HG03039 (cell line): ENCODE measurements around the gene GTPBP8.
"Not testable (repeated sequence)": the region's sequence is repeated elsewhere in the genome, so short reads cannot be mapped to it uniquely, and the experiment has no call there.

Experiments used
- ATAC-seq: cut with Tn5 transposase; IDR thresholded peaks from one replicate; pipeline ENCODE4 v1.9.1; 2021; ENCODE audit warnings: mild to moderate bottlenecking, moderate library complexity; ENCODE audit not compliant: unreplicated experiment

Gene GTPBP8

DNA sequence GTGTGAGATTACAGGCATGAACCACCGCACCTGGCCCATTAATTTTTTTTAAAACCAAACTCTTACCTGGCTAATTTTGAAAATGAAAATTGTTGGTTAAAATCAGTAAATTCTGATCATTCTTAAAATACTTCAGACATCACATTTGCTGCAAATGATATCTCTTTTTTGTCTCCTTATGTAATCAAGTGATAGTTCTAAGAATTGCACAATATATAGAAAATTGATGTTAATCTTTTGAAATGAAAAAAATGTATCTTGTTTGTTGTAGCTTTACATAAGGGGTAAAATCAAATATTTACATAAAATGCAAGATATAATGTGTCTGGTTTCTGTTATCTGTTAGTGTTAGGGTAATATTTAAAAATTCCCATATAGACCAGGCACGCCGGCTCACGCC, 5.0 kb downstream of the GTPBP8 start:
- no peak for ATAC-seq

GRCh38 chr3:113000691-113001090, 9.9 kb downstream of the GTPBP8 start:
- ATAC-seq = no peak

- ATAC-seq = no peak
Measured at GRCh38 chr3:113002037-113002436, 11.3 kb downstream of the GTPBP8 start.

DNA sequence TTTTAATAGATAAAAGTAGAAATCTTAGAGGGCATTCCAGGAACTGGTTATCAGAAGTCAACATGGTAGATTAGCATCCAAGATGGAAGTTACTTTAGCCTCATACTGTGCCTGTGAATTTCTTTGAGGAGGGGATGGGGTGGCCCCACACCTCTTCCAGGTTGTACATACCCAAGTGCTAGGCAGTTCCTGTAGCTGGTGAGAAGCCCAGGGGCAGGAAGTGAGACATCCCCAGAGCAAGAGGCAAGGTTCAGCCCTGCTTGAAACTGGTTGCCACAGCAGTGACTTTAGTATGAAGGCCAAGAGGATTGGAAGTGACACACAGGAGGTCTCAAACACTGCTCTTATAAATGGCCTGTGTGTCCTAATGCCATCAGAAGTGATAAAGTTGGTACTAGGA, 11.9 kb downstream of the GTPBP8 start:
- ATAC-seq = no peak

DNA sequence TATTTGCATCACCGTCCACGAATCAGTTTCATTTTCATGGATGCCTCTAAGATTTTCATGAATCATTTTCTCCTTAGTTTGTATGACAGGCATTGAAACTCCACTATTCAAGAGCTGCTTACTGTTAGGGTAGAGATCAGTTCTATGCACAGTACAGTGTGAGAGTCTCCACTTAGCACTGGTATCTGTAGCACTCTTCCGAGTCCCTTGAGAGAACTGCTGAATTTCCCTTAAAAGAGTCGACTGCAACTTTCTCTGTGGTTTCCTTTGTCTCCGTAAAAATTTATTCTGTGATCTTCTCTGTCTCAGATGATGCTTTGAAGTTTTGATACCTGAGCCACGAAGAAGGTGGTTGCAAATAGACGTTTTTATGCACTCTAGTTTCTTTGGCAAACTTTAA, 14.8 kb downstream of the GTPBP8 start:
- ATAC-seq = no peak

- ATAC-seq = no peak
Measured at GRCh38 chr3:113006359-113007056, 15.7 kb downstream of the GTPBP8 start.

GRCh38 chr3:113008117-113008516, 17.3 kb downstream of the GTPBP8 start:
- ATAC-seq = no peak

DNA sequence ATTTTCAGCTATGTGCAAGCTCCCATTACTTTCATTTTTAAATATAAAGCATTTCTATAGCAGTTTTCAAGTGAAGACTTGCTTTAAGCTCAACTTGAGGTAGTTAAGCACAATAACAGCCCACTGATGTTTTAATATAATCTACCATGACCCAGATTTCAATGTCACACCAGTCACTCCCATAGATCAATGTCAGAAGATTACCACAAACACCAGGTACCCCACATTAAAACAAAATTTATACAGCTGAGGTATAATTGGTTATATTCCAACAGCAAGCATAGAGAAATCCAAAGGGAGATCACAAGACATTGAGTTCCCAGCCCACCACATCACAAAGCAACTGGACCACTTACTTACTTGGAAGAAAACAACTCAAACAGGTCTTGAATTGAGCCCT, 22.8 kb downstream of the GTPBP8 start:
- no peak for ATAC-seq

DNA sequence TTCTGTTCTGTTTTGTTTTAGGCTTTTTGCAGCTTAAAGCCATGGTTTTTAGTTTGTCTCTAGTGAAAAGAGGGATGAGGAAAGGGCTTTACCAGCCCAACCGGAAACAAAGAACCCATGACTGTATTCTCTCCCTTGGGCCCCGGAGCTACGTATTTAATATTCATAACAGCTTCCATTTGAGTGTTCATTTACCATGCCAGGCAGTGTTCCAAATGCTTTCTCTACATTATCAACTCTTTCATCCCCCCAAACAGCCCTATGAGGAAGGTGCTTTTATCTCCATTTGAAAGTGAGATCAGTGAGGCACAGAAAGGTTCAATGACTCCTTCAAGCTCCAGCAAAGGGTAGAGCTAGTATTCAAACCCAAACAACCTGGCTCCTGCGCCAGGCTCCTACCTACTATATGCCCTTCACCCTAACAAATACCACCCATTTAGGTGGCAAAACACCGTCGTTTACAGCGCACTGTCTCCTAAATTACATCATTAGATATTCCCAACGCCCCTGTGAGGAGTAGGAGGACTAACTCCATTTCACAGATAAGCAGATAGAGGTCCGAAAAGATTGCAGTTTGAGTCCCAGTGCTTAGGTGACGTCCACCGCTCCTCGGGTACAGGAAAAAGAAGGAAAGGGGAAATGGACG, 27.9 kb downstream of the GTPBP8 start:
- no peak for ATAC-seq

DNA sequence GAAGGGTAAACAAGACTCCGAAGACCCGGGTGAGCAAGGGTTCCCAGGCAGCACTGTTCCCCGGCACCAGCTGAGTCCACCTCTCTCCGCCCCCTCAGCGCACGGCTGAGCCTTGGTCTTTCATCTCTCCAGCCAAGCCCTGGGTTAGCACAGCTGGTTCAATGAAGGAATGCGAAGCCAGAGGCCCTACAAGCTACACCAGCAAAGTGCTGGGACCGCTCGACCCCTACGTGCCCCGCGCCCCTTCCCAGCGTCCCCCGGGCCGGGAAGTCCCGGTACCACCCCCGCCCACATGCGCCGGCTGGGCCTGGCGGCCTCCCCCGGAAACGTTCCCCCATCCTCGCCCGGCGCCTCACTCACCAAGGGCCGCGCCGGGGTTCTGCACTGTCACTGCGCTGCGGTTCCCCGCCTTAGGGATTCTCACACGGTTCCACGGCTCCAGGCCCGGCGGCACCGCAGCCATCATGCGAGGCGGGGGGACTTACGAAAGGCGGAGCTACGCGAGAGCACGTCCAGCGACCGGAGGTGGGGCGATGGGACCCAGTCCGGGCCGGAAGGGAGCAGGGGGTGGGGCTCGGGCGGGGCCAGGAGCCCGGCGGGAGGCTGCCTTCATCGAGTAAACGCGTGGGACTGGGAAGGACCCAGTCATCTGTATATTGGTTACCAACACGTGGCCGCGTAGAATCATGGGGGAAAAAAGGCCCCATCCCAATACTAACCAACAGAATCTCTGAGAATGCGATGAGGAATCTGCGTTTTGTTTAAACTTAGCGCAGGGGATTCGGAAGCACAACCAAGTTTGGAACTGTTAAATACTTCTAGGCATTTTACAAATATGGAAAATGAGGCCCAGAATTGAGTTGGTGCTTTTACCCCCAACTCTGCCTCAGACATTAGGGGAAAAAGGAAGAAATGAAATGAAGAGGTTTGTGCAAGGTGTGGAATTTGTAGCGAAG, 28.7 kb downstream of the GTPBP8 start:
- ATAC-seq = peak; percentile 88

DNA sequence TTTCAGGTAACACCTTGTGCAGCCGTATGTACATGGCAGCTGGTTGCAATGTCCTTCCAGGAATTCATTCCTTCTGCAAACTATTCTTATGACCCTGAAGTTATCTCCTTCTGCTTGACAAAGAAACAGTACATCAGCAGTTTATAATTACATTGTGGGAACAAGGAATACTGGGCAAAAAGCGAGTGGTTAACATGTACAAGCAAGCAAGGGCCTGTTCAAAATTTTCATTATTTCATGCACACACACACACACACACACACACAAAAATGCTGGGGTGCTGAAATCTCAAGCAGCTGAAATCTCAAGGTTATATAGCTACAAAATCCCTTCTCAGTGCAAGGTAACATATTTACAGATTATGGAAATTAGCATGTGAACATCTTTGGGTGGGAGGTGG, 30.7 kb downstream of the GTPBP8 start:
- no peak for ATAC-seq

DNA sequence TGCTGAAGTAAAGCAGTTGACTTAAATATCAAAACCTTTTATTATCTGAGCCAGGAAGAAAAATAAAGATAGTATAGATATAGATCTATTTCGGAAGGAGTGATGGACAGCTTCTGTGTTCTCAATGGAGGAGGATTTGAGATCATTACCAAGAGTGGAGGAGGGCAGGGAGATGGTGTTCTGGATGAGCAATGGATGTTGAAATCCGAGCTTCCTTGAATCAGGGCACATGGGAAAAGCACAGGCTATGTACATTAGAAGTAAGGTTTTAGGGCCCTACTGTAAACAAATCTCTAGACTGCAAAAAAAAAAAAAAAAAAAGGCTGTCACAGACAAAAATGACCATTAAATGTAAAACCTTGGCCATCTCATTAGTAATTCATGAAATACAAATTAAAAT, 43.2 kb downstream of the GTPBP8 start:
- no peak for ATAC-seq

DNA sequence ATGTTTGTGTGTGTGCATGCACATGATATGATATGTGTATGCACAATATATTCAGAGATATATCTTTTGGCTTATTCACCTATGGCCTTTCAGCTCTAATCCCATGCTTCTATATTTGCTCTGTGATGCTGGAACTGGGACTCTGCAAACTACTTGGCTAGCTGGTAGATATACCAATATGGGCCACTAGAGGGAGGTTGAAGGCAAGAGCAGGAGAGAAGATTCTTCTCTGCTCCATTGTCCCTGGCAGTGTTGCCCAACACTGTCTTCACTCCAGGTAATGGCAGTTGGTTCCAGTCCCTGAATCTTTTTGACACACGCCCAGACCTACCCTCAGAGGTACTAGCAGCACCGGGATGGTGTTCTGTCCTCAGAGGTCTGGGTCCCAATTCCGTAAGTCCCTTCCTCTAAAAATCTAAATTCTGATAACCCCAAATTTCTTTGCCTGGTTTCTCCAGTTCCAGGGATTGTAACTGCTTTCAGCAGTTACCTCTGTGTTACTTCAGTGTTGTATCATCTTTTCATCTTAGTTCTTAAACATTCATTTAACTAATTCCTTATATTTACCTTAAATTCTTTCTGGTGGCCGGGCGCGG, 44.7 kb downstream of the GTPBP8 start:
- ATAC-seq = no peak

DNA sequence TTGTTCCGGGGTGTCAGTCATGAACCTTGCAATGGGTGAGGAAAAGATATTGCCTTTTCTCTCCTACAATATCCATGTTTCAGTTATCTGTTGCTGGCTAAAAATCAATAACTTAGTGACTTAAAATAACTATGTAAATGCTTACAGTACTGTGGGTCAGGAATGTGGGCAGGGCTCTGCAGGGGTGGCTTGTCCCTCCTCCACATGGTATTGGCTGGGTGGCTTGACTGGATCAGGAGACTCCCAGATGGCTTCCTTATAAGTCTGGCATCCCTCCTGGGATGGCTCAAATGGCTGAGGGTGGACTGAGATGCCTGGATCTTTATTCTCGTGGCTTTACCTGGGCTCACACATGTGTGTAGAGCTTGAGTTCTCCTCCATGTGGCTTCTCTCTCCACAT, 47.5 kb downstream of the GTPBP8 start:
- ATAC-seq = no peak

DNA sequence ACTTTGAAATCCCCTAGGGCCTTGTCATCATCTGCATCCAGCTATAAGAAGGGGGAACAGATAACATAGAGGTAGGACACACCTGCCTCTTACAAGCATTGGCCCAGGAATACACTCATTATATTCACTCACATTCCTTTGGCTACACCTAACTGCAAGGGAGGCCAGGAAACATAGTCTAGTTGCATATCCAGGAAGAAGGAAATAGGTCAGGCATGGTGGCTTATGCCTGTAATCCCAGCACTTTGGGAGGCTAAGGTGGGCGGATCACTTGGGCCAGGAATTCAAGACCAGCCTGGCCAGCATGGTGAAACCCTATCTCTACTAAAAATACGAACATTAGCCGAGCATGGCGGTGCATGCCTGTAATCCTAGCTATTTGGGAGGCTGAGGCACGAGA, 48.8 kb downstream of the GTPBP8 start:
- no peak for ATAC-seq

GRCh38 chr3:113040231-113040630, 49.4 kb downstream of the GTPBP8 start:
- ATAC-seq = no peak

- ATAC-seq = no peak
Measured at GRCh38 chr3:113043686-113044085, 52.9 kb downstream of the GTPBP8 start.

- ATAC-seq = not testable (repeated sequence)
Measured at GRCh38 chr3:113046186-113046965, 55.6 kb downstream of the GTPBP8 start.

- peak; percentile 88 for ATAC-seq
Measured at GRCh38 chr3:113051302-113051711, 60.5 kb downstream of the GTPBP8 start.
